Ramos (cell line): ENCODE results near the gene TTC39B.
"Not testable (repeated sequence)": the region's sequence is repeated elsewhere in the genome, so short reads cannot be mapped to it uniquely, and the experiment has no call there.

ENCODE experiments used
- in situ Hi-C: fragments of 300-500 bp; cut with MboI; formaldehyde crosslinking; loops from one replicate; pipeline ENCODE4 v1.14.3; 2022; ENCODE audit warnings: low sequenced_read_pairs; ENCODE audit not compliant: unreplicated experiment

Gene TTC39B

DNA sequence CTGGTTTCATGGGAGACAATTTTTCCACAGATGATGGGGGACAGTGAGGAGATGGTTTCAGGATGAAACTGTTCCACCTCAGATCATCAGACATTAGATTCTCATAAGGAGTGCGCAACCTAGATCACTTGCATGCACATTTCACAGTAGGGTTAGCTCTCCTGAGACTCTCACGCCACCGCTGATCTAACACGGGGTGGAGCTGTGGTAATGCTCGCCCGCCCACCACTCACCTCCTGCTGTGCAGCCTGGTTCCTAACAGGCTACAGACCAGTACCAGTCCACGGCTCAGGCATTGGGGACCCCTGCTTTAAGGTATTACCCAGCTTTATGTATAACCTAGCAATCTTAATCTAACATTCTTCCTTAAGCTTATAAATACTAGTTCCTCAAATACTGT is 35.6 kb downstream of the TTC39B start:
- in situ Hi-C loops = no loop called here

DNA sequence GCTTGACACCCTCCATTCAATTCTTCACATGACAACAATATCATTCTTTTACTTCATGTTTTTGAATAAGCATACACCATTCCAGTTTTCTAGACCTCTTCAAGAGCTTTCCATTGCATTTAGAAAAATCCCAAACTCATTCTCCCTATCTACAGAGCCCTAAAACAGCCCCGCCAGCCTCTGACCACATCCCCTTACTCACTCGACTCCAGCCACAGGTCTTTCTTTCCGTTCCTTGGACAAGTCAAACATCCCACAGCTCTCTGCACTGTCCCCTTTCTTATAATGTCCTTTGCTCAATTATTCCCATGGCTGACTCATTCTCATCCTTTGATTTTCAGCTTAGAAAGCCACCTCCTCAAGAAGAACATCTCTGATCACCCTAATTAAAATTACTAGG is 38.2 kb downstream of the TTC39B start:
- in situ Hi-C loops = no loop called here

GRCh38 chr9:15268317-15268716 is 38.7 kb downstream of the TTC39B start:
- in situ Hi-C loops = no loop called here

- in situ Hi-C loops = no loop called here
Measured at GRCh38 chr9:15264918-15265317, 42.1 kb downstream of the TTC39B start.

- in situ Hi-C loops = no loop called here
Measured at GRCh38 chr9:15262581-15262980, 44.4 kb downstream of the TTC39B start.

DNA sequence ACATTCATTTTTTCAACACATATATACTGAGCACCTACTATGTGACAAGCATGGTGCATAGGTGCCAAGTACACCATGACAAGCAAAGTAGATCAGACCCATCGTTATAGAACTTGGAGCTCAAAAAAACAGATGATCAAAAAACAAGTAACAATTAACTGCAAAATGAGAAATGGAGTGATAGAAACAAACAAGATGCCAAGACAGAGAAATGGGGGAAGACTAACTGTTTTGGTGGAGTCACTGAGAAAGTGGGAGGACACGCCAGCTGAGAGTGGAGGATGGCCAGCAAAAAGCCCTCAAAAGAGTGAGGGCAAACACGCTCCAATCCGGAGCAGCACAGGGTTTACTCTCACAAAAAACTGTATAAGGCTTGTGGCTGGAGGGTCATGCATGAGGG is 50.6 kb downstream of the TTC39B start:
- in situ Hi-C loops = no loop called here

- in situ Hi-C loops = no loop called here
Measured at GRCh38 chr9:15253786-15254185, 53.2 kb downstream of the TTC39B start.

GRCh38 chr9:15253197-15253596 is 53.8 kb downstream of the TTC39B start:
- in situ Hi-C loops = no loop called here

GRCh38 chr9:15249981-15250380 is 57.0 kb downstream of the TTC39B start:
- in situ Hi-C loops = no loop called here

DNA sequence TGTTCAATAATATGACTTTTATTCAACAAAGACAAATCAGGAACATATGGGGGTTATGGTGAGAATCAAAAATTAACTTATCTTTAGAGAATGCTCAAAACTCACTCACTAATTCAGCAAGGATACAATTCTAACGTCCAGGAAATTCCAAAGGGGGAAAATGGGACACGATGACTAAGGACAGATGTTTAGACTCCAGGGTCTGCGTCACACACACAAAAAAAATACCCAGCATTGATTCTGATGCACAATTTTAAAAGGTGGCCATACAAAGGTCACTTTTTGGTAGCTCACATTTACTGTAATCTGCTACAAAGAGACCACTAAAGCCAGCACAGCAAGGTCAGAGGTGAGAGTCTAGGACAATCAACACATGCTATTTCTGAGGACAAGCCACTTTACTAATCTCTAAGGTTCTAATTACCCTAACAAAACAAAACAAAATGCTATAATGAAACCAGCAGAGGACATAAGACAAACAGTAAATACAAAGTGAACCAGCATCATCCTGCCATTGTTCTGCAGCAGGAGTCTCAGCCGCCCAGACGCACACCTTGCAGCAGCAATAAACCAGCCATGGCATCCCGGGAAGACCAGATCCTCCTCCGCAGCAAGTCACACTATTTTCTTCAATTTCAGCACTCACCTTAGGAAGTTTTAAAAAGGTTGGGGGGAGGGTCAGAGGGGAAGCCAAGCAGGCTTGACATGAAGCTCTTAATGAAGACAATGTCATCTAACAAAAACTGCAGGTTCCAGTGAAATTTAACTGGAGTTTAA is 57.8 kb downstream of the TTC39B start:
- in situ Hi-C loops = no loop called here

DNA sequence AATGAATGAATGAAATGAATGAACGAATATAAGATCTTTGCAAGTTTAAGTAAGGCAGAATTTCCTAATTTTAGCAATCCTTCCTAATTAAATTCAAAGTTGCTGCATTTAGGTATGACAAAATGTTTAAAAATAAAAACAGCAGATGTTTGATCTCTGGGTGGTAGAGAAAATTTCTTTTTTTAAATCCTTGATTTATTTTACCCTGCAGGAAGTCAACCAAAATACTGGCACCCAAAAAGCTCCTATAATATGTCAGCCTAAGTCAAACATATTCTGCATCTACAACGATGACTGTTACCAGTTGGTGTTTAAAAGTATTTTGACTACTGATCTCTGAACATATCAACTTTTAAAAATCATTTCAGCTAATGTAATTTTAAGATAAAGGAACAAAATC is 58.4 kb downstream of the TTC39B start:
- in situ Hi-C loops = no loop called here

DNA sequence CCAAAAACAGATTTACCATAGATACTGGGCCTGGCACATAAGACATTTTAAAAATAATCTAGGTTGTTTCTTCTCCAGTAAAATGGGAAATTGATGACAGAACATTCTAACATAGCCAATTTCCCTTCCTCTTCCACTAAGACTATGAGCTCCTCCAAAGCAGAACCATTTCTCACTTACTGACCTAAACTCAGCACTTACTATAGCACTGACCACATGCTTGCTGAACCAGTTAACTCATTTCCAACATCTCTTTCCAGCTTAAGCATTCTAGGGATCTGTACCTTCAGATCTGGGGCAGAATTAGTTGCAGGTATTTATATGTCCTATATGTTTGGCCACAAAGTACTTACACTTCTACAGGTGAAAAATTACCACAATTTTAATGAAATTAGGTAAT is 58.9 kb downstream of the TTC39B start:
- in situ Hi-C loops = no loop called here

DNA sequence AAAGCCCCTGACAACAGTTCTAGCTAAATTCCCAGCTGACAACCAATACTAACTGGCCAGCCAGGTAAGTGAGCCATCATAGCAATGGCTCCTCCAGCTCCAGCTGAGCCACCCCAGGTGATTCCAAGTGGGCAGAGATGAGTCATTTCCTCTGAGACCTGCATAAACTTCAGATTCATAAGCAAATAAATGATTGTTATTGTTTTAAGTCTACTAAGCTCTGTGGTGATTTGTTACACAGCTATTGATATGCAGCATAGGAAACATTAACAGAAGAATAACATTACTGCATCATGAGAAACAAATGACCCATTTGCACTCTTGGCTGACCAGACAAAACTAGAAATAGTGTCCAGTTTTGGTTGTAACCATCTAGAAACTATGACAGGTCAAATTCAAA is 60.3 kb downstream of the TTC39B start:
- in situ Hi-C loops = no loop called here

DNA sequence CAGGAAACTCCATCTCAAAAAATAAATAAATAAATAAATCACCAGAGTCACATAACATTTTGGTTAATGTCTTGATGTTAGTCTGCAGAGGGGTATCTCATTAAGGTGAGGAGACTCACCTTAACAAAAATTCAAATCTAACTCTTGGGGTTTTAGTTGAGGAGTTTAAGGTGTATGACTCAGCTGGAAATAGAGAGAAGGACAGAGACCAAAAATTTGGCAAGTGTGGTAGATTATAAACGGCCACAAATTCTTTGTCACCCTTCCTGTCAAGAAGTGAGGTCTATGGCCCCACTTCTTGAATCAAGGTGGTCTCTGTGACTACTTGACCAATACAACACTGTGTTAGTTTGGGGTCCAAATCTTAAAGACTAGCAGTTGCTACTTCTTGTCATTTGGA is 60.8 kb downstream of the TTC39B start:
- in situ Hi-C loops = no loop called here

DNA sequence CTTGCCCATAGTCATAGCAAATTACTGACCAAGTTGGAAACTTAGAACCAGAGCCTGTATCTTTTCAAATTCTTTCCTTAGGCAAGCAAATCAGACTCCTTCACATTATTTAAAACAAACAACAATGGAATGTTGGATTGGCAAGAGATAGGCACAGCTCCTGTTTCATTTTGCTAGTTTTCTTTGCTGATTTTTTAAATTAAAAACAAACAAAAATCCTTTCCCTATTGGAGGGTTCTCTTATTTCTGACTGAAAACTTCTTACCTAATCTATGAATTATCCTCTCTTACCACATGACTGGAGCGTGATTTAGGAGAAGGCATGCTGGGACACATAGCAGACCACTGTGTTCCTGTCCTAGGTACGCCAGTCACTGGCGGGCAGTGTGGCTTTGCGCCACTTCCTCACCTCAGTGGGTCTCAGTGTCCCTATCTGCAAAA is 63.0 kb downstream of the TTC39B start:
- in situ Hi-C loops = no loop called here

DNA sequence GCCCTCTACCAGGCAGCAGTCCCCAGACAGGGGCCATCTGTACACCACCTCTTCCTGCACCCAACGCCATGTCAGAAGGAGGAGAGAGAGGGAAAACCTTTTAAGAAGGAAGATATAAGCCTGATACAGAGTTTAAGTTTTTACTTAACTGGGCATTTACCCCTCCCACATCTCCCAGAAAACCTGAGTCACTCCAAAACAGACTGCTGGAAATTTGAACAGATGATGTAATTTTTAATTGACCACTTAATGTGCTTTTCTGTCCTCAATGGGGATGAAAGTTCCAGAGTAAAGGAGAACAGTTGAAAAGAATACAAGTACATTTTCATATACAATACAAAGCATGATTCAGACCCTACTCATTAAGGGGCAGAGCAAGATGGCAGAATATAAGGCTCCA is 63.9 kb downstream of the TTC39B start:
- in situ Hi-C loops = no loop called here

- in situ Hi-C loops = no loop called here
Measured at GRCh38 chr9:15240927-15241326, 66.1 kb downstream of the TTC39B start.

- in situ Hi-C loops = no loop called here
Measured at GRCh38 chr9:15239816-15240215, 67.2 kb downstream of the TTC39B start.

DNA sequence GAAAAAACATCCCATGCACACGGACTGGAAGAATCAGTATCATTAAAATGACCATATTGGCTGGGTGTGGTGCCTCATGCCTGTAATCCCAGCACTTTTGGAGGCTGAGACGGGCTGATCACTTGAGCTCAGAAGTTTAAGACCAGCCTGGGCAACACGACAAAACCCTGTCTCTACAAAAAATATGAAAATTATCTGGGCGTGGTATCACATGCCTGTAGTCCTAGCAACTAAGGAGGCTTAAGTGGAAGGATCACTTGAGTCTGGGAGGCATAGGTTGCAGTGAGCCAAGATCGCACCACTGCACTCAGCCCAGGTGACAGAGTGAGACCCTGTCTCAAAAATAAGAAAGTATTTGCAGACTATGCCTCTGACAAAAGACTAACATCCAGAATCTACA is 68.4 kb downstream of the TTC39B start:
- in situ Hi-C loops = no loop called here

- in situ Hi-C loops = no loop called here
Measured at GRCh38 chr9:15235658-15236057, 71.4 kb downstream of the TTC39B start.

DNA sequence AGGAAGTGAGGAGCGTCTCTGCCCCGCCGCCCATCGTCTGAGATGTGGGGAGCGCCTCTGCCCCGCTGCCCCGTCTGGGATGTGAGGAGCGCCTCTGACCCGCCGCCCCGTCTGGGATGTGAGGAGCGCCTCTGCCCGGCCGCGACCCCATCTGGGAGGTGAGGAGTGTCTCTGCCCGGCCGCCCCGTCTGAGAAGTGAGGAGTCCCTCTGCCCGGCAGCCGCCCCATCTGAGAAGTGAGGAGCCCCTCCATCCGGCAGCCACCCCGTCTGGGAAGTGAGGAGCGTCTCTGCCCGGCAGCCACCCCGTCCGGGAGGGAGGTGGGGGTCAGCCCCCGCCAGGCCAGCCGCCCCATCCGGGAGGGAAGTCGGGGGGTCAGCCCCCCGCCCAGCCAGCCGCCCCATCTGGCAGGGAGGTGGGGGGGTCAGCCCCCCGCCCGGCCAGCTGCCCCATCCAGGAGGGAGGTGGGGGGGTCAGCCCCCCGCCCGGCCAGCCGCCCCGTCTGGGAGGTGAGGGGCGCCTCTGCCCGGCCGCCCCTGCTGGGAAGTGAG is 73.0 kb downstream of the TTC39B start:
- in situ Hi-C loops = not testable (repeated sequence)

- in situ Hi-C loops = not testable (repeated sequence)
Measured at GRCh38 chr9:15232706-15233280, 74.2 kb downstream of the TTC39B start.
